Right renal cortex interstitium (tissue), 3 donors: ENCODE results near the gene DAPK1. TPM values are rescaled to one million over a fixed set of nuclear protein-coding genes. Genes with fewer than 3 reads are reported as not detected.

Experiments
- DNase-seq, 3 donors: peaks; one replicate each; pipeline ENCODE4 v3.0.0-alpha.2; 2013; ENCODE audit warnings: low read depth in 3 of 3, low spot score in 2 of 3
- polyA plus RNA-seq, 3 donors: library from polyadenylated mRNA; unstranded; fragments of 120-200 nt; gene quantifications; one replicate each; pipeline ENCODE4 v1.2.1, GENCODE V29; 2013; ENCODE audit not compliant: insufficient read length in 3 of 3

Gene DAPK1
- polyA plus RNA-seq, 3 donors = 66.5 to 68.4 (median 68.4) TPM

DNA sequence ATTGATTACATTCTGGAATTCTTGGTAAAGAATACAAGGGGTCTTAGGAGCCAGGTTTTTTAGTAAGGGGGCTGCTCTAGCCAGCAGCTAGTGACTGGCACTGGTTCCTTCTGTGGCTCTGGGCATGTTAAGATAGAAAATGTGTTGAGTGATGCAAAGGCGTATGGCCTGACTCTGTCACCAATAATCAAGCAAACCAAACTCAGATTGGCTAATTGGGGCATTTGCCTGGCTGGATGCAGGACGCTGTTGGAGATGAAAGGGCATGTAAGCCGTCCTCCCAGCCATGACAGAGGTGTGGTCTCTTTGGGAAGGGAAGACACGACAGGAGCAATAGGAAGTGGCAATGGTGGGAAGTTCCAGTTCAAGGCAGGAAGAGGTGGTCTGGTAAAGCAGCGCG is 140.6 kb downstream of the DAPK1 start:
- DNase-seq = no peak

- no peak for DNase-seq
These were observed 142.3 kb downstream of the DAPK1 start for GRCh38 chr9:87639949-87640348.

DNA sequence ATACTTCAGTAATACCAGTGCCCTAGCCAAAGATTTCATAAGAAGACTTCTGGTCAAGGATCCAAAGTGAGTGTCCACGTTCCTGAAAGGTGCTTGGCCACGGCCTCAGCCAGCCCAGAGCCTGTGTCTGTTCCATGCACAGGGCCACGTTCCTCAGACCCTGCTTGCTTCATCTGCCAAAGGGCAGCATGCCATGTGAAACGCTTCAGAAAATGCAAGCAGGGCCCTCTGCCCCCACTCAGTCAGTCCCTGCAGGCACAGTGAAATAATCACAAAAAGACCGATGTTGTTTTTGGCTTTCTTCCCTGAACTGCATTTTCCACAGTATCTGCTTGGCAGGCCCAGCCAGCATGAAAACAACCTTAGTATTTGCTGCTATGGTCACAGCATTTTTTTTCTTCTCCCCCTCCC is 142.7 kb downstream of the DAPK1 start:
- peak in 2 of 3 donors; percentile 39 to 45 for DNase-seq

- DNase-seq = no peak
These were observed 143.4 kb downstream of the DAPK1 start for GRCh38 chr9:87641067-87641466.

GRCh38 chr9:87642330-87643106 is 144.9 kb downstream of the DAPK1 start:
- no peak for DNase-seq

DNA sequence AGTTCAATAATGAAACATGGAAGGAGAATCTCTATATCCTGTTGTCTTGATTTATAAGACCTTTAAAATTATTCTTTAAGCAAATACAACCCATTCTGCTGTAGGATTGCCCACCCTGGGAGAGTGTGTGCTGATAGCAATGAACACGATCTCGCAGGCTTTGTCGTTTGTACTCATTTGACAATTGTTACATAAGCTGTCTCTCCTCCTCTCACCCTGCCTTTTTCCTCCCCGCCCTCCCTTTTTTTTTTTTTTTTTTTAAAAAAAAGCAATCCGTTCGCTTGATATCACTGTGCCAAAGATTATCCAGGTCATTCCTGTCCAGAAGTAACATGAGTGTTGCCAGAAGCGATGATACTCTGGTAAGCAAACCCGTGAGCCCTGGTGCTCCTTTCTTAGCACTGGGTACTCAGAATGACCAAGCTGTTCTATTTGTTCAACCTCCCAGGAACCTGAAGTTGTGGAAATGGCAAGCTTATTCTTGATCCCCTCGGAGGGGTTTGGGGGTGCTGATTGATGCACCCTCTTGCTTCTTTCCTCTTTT is 145.5 kb downstream of the DAPK1 start:
- DNase-seq = no peak

GRCh38 chr9:87643778-87644570 is 146.3 kb downstream of the DAPK1 start:
- DNase-seq = no peak

DNA sequence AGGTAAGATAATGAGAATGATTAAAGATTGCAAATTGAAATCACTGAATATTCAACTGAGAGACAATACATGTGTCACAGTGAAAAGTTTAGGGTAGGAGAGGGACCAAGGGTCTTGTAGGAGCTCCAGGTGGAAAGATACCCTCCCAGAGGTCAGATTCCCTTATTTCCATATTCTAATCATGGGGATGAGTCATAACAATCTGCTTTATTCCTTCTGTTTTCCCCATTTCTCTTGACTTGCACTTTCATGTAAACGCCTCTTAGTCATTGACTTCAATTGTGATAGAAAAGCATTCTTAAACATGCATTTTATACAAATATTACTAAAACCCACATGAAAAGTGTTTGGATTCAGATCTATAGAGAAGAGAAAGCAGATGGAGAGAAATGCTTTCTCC is 147.0 kb downstream of the DAPK1 start:
- no peak for DNase-seq

DNA sequence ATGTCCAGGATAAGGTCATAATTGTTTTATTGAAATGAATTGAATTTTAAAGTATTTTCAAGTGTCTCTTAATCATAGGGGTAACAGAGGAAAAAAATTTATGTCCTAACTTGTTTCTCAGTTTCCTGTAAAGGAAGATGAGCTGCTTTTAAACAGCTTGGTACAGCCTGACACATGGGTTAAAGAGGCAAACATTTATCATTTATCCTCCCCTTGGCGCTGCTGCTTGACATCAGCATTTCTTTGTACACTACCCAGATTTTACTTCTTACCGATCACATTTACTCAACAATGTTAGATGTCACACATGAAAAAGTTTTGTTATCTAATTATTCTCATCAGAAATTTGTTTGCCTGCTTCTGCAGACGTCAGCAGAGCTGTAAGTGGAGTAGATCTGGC is 148.9 kb downstream of the DAPK1 start:
- DNase-seq = no peak

- DNase-seq = no peak
These were observed 149.4 kb downstream of the DAPK1 start for GRCh38 chr9:87647114-87647513.

DNA sequence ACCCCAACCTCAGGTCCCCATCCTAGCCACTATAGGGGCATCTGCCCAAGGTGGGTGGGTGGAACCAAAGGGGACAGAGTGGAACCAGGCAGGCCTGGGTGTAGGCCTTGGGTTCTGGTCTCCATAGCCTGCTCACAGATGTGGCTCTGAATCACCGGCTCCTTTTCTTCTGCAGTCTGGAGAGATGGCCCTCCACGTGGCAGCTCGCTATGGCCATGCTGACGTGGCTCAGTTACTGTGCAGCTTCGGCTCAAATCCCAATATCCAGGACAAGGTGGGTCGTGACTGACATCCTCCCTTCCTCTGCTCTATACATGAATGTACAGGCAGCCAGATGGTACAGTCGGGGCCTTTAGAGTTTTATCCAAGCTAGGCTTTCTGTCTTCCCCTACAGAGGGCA is 150.9 kb downstream of the DAPK1 start:
- no peak for DNase-seq

GRCh38 chr9:87650611-87651295 is 153.1 kb downstream of the DAPK1 start:
- DNase-seq = no peak

- DNase-seq = no peak
These were observed 153.8 kb downstream of the DAPK1 start for GRCh38 chr9:87651431-87651830.

DNA sequence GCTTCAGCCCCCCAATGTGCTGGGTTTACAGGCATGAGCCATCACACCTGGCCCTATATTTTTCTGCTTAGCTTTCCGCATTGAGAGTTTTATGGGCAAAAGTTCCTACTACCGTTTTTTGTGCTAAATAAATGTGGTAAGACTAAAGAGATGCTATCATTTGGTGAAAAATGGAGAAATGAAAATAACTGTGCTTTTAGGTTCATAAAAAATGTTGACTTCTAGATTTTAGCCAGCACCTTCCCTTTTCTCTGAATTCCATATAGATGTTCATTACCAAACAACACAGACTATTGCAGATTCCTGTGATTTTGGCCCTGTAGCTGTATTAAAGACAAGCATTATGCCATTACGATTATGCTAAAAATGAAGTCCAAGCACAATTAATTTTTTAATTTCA is 156.3 kb downstream of the DAPK1 start:
- no peak for DNase-seq

GRCh38 chr9:87655731-87656130 is 158.1 kb downstream of the DAPK1 start:
- DNase-seq = no peak

DNA sequence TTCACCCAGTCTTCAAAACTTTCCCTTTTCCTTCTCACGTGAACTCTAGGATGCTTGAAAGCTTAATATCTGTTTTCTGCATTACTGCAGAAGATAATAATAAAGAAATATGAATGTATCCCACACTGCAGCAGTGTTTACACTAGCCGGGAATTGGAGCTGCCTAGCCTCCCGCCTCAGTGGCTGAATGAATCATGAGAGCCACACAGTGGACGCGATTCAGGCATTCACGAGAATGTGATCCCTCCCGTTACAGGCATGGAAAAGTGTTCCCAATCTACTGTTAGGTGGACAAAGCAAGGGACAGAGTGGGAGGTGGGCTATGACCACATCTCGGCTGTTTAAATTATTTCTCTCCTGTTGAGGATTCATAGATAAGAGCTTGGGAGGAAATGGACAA is 158.8 kb downstream of the DAPK1 start:
- DNase-seq = no peak

DNA sequence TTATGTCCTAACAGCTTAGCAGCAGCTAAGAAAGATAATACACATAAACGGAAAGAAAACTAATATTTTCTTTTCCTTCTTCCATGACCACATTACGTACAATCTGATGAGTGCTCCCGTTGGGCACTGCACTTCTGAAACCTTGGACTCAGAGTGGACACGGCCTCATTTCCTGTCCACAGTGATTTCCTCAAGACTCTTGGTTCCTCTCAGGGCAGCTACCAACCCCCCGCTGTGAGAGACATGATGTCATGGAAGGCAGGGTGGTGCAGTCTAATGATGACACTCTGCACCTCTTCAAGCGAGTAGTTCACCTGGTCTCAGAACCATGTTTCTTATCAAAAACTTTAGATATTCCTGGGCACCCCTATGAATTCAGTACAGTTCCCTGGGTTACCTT is 159.5 kb downstream of the DAPK1 start:
- no peak for DNase-seq

DNA sequence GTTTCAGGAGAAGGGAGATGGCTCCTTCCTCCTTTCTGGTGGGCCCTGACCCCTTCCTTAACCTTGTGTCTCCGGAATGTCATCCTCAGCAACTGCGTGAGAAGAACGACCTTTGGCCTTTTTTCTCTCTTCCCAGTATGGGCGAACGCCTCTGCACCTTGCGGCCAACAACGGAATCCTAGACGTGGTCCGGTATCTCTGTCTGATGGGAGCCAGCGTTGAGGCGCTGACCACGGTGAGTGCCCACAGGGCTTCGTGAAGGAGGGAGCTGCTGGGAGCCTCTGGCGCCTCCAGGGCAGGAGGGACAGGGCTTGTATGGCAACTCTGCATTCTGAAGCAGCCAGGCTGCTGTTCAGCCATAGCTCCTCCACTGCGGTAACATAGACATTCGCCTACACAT is 160.2 kb downstream of the DAPK1 start:
- no peak for DNase-seq

GRCh38 chr9:87658511-87658910 is 160.8 kb downstream of the DAPK1 start:
- no peak for DNase-seq

- DNase-seq = no peak
These were observed 162.1 kb downstream of the DAPK1 start for GRCh38 chr9:87659534-87660419.
